GM19455 (cell line): Measurements from ENCODE around the gene PRKCA.

Experiments
- ATAC-seq: cut with Tn5 transposase; IDR thresholded peaks from one replicate; pipeline ENCODE4 v1.9.1; 2021; ENCODE audit not compliant: unreplicated experiment

The PRKCA gene

DNA sequence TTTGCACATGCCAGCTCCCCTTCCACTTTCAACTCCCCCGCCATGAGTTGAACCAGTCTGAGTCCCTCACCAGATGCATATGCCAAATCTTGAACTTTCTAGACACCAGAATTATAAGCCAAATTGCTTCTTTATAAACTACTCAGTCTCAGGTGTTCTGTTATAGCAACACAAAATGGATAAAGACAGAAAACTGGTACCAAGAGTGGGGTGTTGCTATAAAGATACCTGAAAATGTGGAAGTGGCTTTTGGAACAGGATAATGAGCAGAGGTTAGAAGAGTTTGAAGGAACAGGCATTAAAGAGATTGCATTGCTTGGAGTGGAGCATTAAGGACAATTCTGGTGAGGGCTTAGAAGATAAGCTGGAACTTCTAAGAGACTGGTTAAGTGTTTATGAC lies 515.3 kb downstream of the PRKCA start:
- ATAC-seq = no peak

- no peak for ATAC-seq
Measured at GRCh38 chr17:66819466-66819865, 517.1 kb downstream of the PRKCA start.

GRCh38 chr17:66822009-66822408 lies 519.6 kb downstream of the PRKCA start:
- no peak for ATAC-seq

DNA sequence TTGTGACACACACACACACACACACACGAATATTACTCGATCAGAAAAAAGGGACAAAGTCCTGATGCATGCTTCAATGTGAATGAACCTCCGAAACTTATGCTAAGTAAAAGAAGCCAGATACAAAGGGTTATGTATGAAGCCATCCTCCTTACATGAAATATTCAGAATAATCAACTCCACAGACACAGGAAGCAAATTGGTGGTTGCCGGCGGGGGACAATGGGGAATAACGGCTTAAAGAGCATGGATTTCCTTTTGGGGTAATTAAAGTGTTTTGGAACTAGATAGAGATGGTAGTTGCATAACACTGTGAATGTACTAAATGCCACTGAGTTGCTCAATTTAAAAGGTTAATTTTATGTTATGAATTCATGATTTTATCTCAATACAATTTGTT lies 524.4 kb downstream of the PRKCA start:
- ATAC-seq = no peak

DNA sequence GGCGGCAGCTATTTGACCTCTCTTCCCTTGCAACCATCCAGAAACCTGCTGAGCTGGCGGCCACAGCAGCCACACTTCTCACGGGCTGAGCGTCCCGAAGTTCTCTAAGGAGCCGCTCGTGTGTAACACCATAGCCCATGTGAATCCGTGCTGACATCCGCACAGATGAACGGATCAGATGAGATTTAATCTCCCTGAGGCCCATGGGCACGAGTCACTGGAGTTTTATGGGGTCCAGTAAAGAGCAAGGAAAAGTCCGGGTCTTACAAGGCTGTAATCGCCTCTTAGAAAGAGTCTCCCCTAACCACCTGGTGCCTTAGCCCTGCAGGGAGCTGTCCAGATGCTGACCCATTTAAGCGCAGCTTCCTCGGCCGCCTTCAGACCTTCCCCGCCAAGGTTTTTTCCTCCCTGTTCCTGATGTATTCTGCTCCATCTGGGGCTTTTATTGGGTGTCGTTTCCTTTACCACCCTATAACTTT lies 527.0 kb downstream of the PRKCA start:
- ATAC-seq = no peak

DNA sequence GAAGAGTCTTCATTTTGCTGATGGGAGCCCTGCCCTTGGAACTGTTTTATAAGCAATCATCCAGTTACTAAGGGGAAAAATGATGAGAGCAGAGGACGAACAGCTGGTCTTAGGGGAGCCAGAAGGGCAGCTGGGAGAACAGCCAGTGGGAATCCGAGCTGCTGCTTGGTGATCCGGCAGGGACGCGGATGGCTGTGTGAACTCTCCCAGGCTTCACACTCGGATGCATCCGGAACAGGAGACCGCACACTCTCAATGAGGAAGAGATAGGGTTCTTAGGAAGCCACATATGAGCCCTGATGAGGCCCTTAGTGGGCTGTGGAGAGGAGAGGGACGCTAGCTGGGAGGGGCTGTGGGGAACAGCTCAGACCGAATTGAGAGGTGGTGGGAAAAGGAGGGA lies 527.5 kb downstream of the PRKCA start:
- ATAC-seq = no peak

DNA sequence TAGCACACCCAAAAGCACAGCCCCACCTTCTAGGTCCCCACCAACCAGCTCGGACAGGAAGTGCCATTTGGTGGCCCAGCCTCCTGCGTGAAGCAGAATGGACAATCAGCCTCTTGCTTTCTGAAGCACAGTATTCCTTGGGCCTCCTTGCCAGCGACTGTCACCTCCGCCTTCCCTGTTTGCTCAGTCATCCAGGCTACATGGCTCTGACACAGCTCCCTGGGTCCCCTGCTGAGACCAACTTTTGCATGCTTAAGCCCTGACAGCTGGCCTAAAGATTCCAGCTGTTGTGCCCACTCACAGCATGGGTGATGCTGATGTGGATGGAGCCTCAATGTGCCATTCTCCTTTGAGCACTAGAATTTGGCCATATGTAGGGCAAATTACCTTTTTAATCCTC lies 528.0 kb downstream of the PRKCA start:
- ATAC-seq = no peak

GRCh38 chr17:66831383-66832210 lies 529.2 kb downstream of the PRKCA start:
- ATAC-seq = no peak

DNA sequence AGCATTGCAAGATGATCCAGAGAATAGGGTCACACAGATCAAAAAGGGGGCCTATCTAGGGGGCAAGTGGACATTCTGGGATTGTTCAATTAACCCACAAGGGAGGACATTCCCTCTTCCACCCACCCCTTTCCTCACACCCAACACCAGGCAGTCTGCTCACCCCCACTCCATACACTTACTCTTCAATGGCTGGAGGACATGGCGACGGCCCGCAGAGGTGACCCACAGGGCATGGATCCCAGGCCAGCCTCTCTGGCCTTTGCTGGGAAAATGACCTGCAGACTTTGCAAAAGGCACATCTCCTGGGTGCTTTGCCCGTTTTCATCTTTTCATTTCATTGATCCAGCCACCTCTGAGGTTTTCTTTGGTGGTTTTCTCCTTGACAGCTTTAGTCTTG lies 530.8 kb downstream of the PRKCA start:
- no peak for ATAC-seq

- no peak for ATAC-seq
Measured at GRCh38 chr17:66834426-66834918, 532.1 kb downstream of the PRKCA start.

GRCh38 chr17:66834919-66835454 lies 532.6 kb downstream of the PRKCA start, which contains the start of gene CACNG5:
Gene CACNG5 (plus strand): TSS chr17:66835117. CDS start chr17:66877333, 42,216 bp downstream.
- no peak for ATAC-seq

DNA sequence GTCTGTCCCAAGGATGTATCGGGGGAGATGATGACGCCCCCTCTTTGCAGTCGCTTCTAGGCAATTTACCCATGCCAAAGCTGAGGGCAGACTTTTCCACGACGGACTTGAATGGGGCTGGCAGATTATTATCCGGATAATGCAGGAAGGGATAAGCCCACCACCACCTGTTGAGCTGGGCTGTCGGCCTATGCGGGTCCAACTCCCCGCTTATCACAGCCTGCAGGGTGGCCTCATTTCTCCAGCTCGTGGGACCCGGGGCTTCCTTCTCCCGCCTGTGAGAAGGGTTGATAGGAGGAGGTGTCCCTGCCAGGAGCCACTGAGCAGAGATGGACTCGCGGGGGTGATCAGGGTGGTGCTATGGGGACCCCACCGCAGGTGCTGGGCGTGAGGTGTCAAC lies 533.1 kb downstream of the PRKCA start:
- no peak for ATAC-seq

DNA sequence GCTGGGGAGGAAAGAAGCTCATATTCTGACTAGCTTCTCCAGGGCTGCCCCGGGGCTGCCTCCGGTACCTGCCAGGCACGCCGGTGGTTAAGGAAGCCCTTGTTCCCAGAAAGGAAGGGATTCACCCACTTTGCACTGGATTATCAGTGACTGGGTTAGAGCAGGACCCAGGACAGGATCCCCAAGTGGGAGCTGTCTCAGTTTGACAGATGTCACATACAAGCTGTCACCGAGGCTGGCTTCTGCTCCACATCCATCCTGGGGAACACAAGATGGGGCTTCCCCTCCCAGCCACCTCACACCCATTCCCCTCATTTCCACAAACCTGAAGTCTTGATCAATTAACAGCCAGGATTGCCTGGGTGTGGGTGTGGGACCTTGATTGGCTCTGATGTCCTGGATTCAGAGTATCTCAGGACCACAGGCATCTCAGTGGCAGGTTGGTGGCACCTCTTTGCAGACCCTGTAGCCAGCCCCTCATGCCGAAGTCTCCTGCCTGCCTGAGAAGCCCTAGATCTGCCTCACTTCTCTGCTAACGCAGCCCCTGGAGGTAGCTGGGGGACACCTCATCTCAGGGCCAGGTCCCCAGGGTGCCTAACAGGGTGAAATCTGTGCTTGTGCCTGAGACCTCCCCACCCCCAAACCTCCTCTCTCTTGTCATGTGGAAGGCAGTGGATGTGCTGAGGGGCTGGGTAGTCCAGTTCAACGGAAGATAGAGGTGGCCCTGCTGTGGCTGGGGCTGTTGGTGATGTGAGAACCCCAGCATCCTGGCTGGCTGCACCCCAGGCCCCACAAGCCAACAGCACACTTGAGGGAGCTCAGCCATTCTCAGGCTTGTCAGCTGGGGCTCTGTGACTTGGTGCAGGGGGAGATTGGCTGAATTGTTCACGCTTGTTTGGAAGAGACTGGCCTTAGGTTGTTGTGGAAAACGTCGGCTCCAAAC lies 533.9 kb downstream of the PRKCA start:
- no peak for ATAC-seq

- ATAC-seq = no peak
Measured at GRCh38 chr17:66837226-66837625, 534.8 kb downstream of the PRKCA start.

DNA sequence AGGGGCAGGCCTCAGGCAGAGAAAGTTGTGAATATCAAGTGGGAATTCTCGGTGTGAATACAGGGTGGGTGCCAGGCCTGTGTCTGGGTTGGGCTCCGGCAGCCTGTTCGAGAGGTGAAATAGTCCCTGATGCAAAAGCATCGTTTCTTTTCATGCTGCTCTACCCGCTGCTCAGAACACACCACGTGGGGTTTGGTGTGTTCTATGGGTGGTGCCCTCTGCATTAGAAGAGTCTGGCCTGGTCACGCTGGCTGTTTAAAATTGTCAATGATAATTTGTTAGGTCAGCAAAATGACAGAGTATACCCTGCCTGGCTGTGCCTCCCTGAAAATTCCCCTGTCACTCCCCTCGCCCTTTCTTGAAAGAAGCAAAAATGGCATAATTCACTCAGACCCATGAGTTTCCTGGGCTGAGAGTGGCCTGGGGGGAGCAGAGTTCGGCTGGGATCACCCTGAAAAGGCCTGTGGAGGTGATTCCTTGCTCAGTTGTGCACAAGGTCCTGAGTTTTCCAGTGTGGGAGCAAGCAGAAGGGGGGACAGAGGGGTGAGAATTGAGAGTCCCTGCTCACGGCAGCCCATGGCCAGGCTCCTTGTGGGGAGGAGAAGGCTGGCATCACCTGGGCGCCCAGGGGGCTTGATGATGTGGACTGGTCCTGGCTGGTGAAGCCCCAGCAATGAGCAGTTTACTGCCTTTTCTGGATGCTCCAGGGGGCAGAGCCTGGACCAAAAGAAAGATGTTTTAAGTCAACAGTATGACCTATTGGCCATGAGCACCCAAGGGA lies 535.7 kb downstream of the PRKCA start:
- ATAC-seq = no peak

DNA sequence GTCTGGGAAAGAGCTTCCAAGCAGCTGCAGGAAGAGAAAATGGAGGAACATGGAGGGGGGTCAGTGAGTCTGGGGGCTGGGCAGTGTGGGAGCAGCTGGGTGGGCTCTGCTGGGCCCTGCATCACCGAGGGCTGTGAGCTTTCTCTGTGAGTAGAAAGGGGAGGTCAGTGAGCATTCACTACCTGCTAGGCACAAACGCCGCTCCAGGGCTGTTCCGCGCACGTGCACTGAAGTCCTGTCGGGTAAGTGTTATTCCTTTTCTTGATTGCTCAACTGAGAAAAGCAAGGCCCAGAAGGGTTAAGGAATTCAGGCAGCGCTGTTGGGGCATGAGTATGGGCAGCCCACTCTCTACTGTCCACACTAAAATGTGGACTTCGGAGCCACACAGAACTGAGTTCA lies 537.2 kb downstream of the PRKCA start:
- ATAC-seq = no peak

GRCh38 chr17:66840061-66840460 lies 537.6 kb downstream of the PRKCA start:
- ATAC-seq = no peak

DNA sequence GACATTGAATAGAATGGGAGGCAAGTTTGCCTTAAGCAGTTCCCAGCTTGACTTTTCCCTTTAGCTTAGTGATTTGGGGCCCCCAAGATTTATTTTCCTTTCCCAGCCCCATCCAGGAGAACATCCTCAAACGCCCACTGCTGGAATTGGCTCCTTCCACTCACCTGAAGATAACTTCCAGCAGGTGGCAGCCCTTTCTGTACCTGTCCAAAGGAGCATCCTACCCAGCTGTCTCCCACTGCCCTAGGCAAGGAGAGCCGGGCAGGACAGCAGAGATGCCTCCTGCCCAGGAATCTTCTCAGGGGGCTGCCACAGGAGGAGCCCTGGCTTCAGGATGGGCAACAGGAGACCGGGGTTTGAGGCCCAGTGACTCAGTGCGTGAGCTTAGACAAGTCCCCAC lies 538.9 kb downstream of the PRKCA start:
- ATAC-seq = no peak

GRCh38 chr17:66841744-66842143 lies 539.3 kb downstream of the PRKCA start:
- no peak for ATAC-seq

- no peak for ATAC-seq
Measured at GRCh38 chr17:66842505-66842904, 540.1 kb downstream of the PRKCA start.

DNA sequence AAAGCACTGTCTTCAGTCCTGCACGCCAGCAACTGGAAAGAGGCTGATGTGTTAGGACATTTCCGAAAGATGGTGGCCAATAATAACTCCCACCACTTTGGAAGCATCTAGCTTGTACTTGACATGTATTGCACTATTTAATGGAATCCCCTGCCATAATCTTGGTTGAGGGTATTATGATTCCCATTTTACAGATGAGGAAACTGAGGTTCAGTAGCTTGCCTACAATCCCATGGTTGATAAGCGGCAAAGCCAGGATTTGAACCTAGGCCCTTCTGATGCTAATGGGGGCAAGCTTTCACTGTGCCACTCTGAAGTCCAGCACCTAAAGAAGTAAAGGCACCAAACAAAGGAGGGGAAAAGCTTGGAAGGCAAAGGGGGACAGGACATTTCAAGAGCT lies 540.5 kb downstream of the PRKCA start:
- no peak for ATAC-seq
